ENCODE results near the gene CAND2. TPM values are rescaled to one million over a fixed set of nuclear protein-coding genes. Genes with fewer than 3 reads are reported as not detected.

CAND2 gene
- total and polyA plus RNA-seq, 2 experiments from 2014 or later, result 0.43 to 0.53 TPM

DNA sequence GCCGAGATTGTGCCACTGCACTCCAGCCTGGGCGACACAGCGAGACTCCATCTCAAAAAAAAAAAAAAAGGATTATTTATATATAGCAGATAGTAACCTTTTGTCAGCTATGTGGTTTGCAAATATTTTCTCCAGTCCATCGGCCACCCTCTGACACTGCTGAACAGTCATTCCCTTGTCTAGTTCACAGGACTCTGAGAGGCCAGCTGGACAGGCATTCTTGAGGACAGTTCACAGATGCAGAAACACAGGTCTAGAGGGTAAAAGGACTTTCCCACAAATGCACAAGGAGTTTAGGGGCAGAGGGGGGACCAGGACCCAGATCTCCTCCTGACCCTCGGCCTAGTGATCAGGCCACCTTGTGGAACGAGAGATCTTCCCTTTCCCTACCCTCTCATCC is 29.9 kb upstream of the CAND2 start:
- no peaks in the 10 kb centered on the region for H3F3A ChIP-seq (ENCODE audit: insufficient read depth)
- no peak overlapping the region for H3K4me2 ChIP-seq (ENCODE audit: unreplicated experiment)
- H3K9ac ChIP-seq, result no peak overlapping the region
- 90 to 93% methylated on average over 6 of the region's 6 CpGs for WGBS, 2 experiments (ENCODE audit: low coverage in 1 of 2, low lambda C conversion rate in 2 of 2, missing lambda C conversion rate in 2 of 2)
- in situ Hi-C loops (cut with MboI), result no loop called here
- H2AFZ ChIP-seq, result no peak overlapping the region
- H4K20me1 ChIP-seq (ENCODE audit: insufficient read depth), result no peaks in the 10 kb centered on the region
- DNase-seq, result no peak
- H3K27me3 ChIP-seq (replicated peaks; ENCODE audit: insufficient read depth), result no peaks in the 10 kb centered on the region
- H3K36me3 ChIP-seq (ENCODE audit: low read depth), result no peaks in the 10 kb centered on the region
- no peak overlapping the region for H3K4me3 ChIP-seq
- peaks cover 4% of the 10 kb centered on the region for H3K4me1 ChIP-seq (ENCODE audit: insufficient read depth)
- H3K9me2 ChIP-seq (ENCODE audit: insufficient read depth), result no peaks in the 10 kb centered on the region
- TF ChIP-seq EZH2 (IDR thresholded peaks at IDR 0.05; ENCODE audit: insufficient read depth, poor library complexity, severe bottlenecking), result no peak
- TF ChIP-seq EZH2phosphoT487 (IDR thresholded peaks at IDR 0.05; ENCODE audit: insufficient read depth, low read depth), result no peak
- no peak overlapping the region for H3K27ac ChIP-seq
- H3K79me2 ChIP-seq (ENCODE audit: insufficient read depth), result no peaks in the 10 kb centered on the region
- H3K9me3 ChIP-seq (ENCODE audit: low read depth), result no peaks in the 10 kb centered on the region

- Histone ChIP-seq H3K36me3 (ENCODE audit: low read depth) (no peaks in the 10 kb centered on the region), H3K79me2 (ENCODE audit: insufficient read depth) (no peaks in the 10 kb centered on the region), H3K4me2 (ENCODE audit: unreplicated experiment) (no peak overlapping the region), H3K9me3 (ENCODE audit: low read depth) (no peaks in the 10 kb centered on the region), H3K27ac (no peak overlapping the region), H3K9ac (no peak overlapping the region), H3F3A (ENCODE audit: insufficient read depth) (no peaks in the 10 kb centered on the region), H3K27me3 (replicated peaks; ENCODE audit: insufficient read depth) (no peaks in the 10 kb centered on the region; the same call in 1 of the 2 replicates), H2AFZ (no peak overlapping the region), H4K20me1 (ENCODE audit: insufficient read depth) (no peaks in the 10 kb centered on the region), H3K4me3 (no peak overlapping the region), H3K9me2 (ENCODE audit: insufficient read depth) (no peaks in the 10 kb centered on the region), H3K4me1 (ENCODE audit: insufficient read depth) (no peaks in the 10 kb centered on the region)
- WGBS, 2 experiments (ENCODE audit: low coverage in 1 of 2, low lambda C conversion rate in 2 of 2, missing lambda C conversion rate in 2 of 2), result 81 to 84% methylated on average over 25 to 52 of the region's 54 CpGs
- TF ChIP-seq EZH2phosphoT487 (IDR thresholded peaks at IDR 0.05; ENCODE audit: insufficient read depth, low read depth), result no peak
- TF ChIP-seq EZH2 (IDR thresholded peaks at IDR 0.05; ENCODE audit: insufficient read depth, poor library complexity, severe bottlenecking), result no peak
- no peak for DNase-seq
- in situ Hi-C loops (cut with MboI), result no loop called here
These were observed 27.6 kb upstream of the CAND2 start for GRCh38 chr3:12768579-12769527.

DNA sequence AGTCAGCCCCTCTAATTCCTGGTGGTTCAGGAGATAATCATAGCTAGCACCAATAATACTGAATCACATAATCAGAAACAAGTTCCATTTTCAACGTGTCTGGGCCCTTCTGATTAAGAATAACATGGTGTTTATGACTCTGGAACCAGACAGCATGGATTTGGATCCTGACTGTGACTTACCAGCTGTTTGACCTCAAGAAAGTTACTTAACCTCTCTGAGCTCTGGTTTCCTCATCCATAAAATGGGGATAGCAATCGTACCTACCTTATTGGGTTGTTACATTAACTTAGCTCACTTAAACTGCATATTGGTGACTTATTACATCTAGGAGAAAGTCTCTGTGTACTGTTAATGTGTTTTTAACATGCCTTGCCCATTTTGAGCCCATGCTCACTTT is 26.7 kb upstream of the CAND2 start:
- no peak overlapping the region for H3K9ac ChIP-seq
- no peak overlapping the region for H2AFZ ChIP-seq
- H3K27me3 ChIP-seq (replicated peaks; ENCODE audit: insufficient read depth), result no peaks in the 10 kb centered on the region; the same call in 1 of the 2 replicates
- no peak overlapping the region for H3K4me3 ChIP-seq
- in situ Hi-C loops (cut with MboI), result no loop called here
- H4K20me1 ChIP-seq (ENCODE audit: insufficient read depth), result no peaks in the 10 kb centered on the region
- no peak for TF ChIP-seq EZH2phosphoT487 (IDR thresholded peaks at IDR 0.05; ENCODE audit: insufficient read depth, low read depth)
- no peak for TF ChIP-seq EZH2 (IDR thresholded peaks at IDR 0.05; ENCODE audit: insufficient read depth, poor library complexity, severe bottlenecking)
- no peak overlapping the region for H3K27ac ChIP-seq
- WGBS, 2 experiments (ENCODE audit: low coverage in 1 of 2, low lambda C conversion rate in 2 of 2, missing lambda C conversion rate in 2 of 2), result 46% methylated on average over 2 of the region's 2 CpGs
- no peaks in the 10 kb centered on the region for H3K9me2 ChIP-seq (ENCODE audit: insufficient read depth)
- no peaks in the 10 kb centered on the region for H3K79me2 ChIP-seq (ENCODE audit: insufficient read depth)
- H3F3A ChIP-seq (ENCODE audit: insufficient read depth), result no peaks in the 10 kb centered on the region
- no peak for DNase-seq
- no peaks in the 10 kb centered on the region for H3K36me3 ChIP-seq (ENCODE audit: low read depth)
- no peak overlapping the region for H3K4me2 ChIP-seq (ENCODE audit: unreplicated experiment)
- H3K4me1 ChIP-seq (ENCODE audit: insufficient read depth), result no peaks in the 10 kb centered on the region
- no peaks in the 10 kb centered on the region for H3K9me3 ChIP-seq (ENCODE audit: low read depth)

GRCh38 chr3:12771236-12771635 is 25.2 kb upstream of the CAND2 start:
- Histone ChIP-seq H3F3A (ENCODE audit: insufficient read depth) (no peaks in the 10 kb centered on the region), H3K27me3 (replicated peaks; ENCODE audit: insufficient read depth) (no peaks in the 10 kb centered on the region; the same call in none of the 2 replicates), H3K27ac (no peak overlapping the region), H4K20me1 (ENCODE audit: insufficient read depth) (no peaks in the 10 kb centered on the region), H3K36me3 (ENCODE audit: low read depth) (no peaks in the 10 kb centered on the region), H3K9me2 (ENCODE audit: insufficient read depth) (no peaks in the 10 kb centered on the region), H3K4me3 (no peak overlapping the region), H3K4me1 (ENCODE audit: insufficient read depth) (no peaks in the 10 kb centered on the region), H3K4me2 (ENCODE audit: unreplicated experiment) (no peak overlapping the region), H3K79me2 (ENCODE audit: insufficient read depth) (no peaks in the 10 kb centered on the region), H3K9me3 (ENCODE audit: low read depth) (no peaks in the 10 kb centered on the region), H2AFZ (no peak overlapping the region), H3K9ac (no peak overlapping the region)
- 76% methylated on average over 9 of the region's 9 CpGs for WGBS, 2 experiments (ENCODE audit: low coverage in 1 of 2, low lambda C conversion rate in 2 of 2, missing lambda C conversion rate in 2 of 2)
- DNase-seq, result no peak
- TF ChIP-seq EZH2 (IDR thresholded peaks at IDR 0.05; ENCODE audit: insufficient read depth, poor library complexity, severe bottlenecking), result no peak
- no peak for TF ChIP-seq EZH2phosphoT487 (IDR thresholded peaks at IDR 0.05; ENCODE audit: insufficient read depth, low read depth)
- in situ Hi-C loops (cut with MboI), result no loop called here
